Measurements from ENCODE around the gene NAPB. TPM values are rescaled to one million over a fixed set of nuclear protein-coding genes. Genes with fewer than 3 reads are reported as not detected.

Gene NAPB
- polyA plus RNA-seq, 1 donor from 2014 or later = 133 TPM

DNA sequence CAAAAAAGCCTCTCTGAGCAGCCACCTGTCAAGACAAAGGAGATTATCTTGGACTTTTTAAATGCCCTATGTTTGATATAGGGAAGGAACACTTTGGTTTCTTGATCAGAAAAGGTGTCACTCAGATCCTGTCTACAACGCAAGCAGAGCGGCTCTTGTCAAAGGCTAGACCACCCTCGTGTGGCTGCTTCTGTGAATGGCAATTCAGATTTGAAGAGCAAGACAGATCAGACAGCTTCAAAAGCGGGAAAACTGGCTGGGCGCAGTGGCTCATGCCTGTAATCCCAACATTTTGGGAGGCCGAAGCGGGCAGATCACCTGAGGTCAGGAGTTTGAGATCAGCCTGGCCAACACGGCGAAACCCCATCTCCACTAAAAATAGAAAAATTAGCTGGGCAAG lies 80.8 kb downstream of the NAPB start:
- H3K4me2 ChIP-seq (ENCODE audit: low read length) = no peak overlapping the region
- no peak overlapping the region for H3K4me3 ChIP-seq (ENCODE audit: low read length)
- H3K27me3 ChIP-seq (ENCODE audit: insufficient read depth, low read depth, low read length) = no peaks in the 10 kb centered on the region
- TF ChIP-seq, protein P1, sequence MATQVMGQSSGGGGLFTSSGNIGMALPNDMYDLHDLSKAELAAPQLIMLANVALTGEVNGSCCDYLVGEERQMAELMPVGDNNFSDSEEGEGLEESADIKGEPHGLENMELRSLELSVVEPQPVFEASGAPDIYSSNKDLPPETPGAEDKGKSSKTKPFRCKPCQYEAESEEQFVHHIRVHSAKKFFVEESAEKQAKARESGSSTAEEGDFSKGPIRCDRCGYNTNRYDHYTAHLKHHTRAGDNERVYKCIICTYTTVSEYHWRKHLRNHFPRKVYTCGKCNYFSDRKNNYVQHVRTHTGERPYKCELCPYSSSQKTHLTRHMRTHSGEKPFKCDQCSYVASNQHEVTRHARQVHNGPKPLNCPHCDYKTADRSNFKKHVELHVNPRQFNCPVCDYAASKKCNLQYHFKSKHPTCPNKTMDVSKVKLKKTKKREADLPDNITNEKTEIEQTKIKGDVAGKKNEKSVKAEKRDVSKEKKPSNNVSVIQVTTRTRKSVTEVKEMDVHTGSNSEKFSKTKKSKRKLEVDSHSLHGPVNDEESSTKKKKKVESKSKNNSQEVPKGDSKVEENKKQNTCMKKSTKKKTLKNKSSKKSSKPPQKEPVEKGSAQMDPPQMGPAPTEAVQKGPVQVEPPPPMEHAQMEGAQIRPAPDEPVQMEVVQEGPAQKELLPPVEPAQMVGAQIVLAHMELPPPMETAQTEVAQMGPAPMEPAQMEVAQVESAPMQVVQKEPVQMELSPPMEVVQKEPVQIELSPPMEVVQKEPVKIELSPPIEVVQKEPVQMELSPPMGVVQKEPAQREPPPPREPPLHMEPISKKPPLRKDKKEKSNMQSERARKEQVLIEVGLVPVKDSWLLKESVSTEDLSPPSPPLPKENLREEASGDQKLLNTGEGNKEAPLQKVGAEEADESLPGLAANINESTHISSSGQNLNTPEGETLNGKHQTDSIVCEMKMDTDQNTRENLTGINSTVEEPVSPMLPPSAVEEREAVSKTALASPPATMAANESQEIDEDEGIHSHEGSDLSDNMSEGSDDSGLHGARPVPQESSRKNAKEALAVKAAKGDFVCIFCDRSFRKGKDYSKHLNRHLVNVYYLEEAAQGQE (IDR thresholded peaks at IDR 0.05; ENCODE audit: borderline replicate concordance) = no peak
- TF ChIP-seq EP300 (conservative IDR thresholded peaks at IDR 0.05; ENCODE audit: poor library complexity, severe bottlenecking) (no peak), RAD21 (conservative IDR thresholded peaks at IDR 0.05) (peak; percentile 99), TAF1 (IDR thresholded peaks at IDR 0.05; ENCODE audit: low read depth) (no peak), EZH2 (IDR thresholded peaks at IDR 0.05; ENCODE audit: borderline replicate concordance, insufficient read depth, low read length, poor library complexity, severe bottlenecking) (no peak), MXI1 (conservative IDR thresholded peaks at IDR 0.05; ENCODE audit: poor library complexity, severe bottlenecking) (no peak), CTCF (IDR thresholded peaks at IDR 0.05; ENCODE audit: poor library complexity, severe bottlenecking) (peak; percentile 94), SMC3 (conservative IDR thresholded peaks at IDR 0.05; ENCODE audit: poor library complexity) (peak; percentile 97), POLR2AphosphoS5 (IDR thresholded peaks at IDR 0.05) (no peak)
- no peaks in the 10 kb centered on the region for H3K79me2 ChIP-seq (replicated peaks; ENCODE audit: insufficient read depth, low read length)
- H3F3A ChIP-seq (ENCODE audit: insufficient read depth, low read length, poor library complexity, severe bottlenecking) = no peaks in the 10 kb centered on the region
- no peak overlapping the region for H3K9ac ChIP-seq (ENCODE audit: low read length)
- no peaks in the 10 kb centered on the region for H3K36me3 ChIP-seq (ENCODE audit: insufficient read depth, low read length)
- H3K9me2 ChIP-seq (ENCODE audit: insufficient read depth, low read length) = no peaks in the 10 kb centered on the region
- no peaks in the 10 kb centered on the region for H3K9me3 ChIP-seq (ENCODE audit: low read length)
- no peak overlapping the region for H2AFZ ChIP-seq (ENCODE audit: low read depth, low read length)
- no peaks in the 10 kb centered on the region for H4K20me1 ChIP-seq (ENCODE audit: insufficient read depth)
- H3K27ac ChIP-seq (ENCODE audit: low read length) = no peak overlapping the region

DNA sequence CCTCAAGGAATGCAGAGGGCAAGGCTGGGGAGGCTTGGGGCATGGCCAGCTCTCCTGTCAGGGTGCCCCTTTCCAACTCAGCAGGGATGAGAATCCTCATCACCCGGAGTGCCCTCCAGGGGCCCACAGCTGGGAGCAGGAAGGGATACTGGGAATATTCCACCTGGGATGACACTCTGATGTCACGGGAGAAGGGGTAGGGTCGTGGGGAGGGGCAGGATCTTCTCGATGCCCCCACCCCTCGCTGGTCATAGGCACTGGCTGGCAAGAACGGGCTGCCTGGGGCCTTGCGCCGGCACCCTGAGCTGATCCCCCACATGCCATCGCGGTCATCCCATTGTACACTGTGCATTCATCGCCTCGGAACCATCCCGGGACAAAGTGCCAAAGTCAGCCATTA lies 81.3 kb downstream of the NAPB start:
- no peak overlapping the region for H2AFZ ChIP-seq (ENCODE audit: low read depth, low read length)
- no peaks in the 10 kb centered on the region for H3K9me2 ChIP-seq (ENCODE audit: insufficient read depth, low read length)
- no peak overlapping the region for H3K27ac ChIP-seq (ENCODE audit: low read length)
- H3K9me3 ChIP-seq (ENCODE audit: low read length) = no peaks in the 10 kb centered on the region
- H4K20me1 ChIP-seq (ENCODE audit: insufficient read depth) = no peaks in the 10 kb centered on the region
- H3K4me3 ChIP-seq (ENCODE audit: low read length) = no peak overlapping the region
- no peaks in the 10 kb centered on the region for H3F3A ChIP-seq (ENCODE audit: insufficient read depth, low read length, poor library complexity, severe bottlenecking)
- H3K4me2 ChIP-seq (ENCODE audit: low read length) = no peak overlapping the region
- no peak for TF ChIP-seq RAD21 (conservative IDR thresholded peaks at IDR 0.05)
- H3K79me2 ChIP-seq (replicated peaks; ENCODE audit: insufficient read depth, low read length) = no peaks in the 10 kb centered on the region
- no peaks in the 10 kb centered on the region for H3K36me3 ChIP-seq (ENCODE audit: insufficient read depth, low read length)
- H3K9ac ChIP-seq (ENCODE audit: low read length) = no peak overlapping the region
- no peaks in the 10 kb centered on the region for H3K27me3 ChIP-seq (ENCODE audit: insufficient read depth, low read depth, low read length)

GRCh38 chr20:23337312-23337711 lies 84.0 kb downstream of the NAPB start:
- H3K4me2 ChIP-seq (ENCODE audit: low read length) = no peak overlapping the region
- no peaks in the 10 kb centered on the region for H3K9me3 ChIP-seq (ENCODE audit: low read length)
- no peaks in the 10 kb centered on the region for H4K20me1 ChIP-seq (ENCODE audit: insufficient read depth)
- no peaks in the 10 kb centered on the region for H3K36me3 ChIP-seq (ENCODE audit: insufficient read depth, low read length)
- H3K79me2 ChIP-seq (replicated peaks; ENCODE audit: insufficient read depth, low read length) = no peaks in the 10 kb centered on the region
- TF ChIP-seq EP300 (conservative IDR thresholded peaks at IDR 0.05; ENCODE audit: poor library complexity, severe bottlenecking) (peak; percentile 48), POLR2AphosphoS5 (IDR thresholded peaks at IDR 0.05) (no peak)
- no peak overlapping the region for H3K9ac ChIP-seq (ENCODE audit: low read length)
- peak overlapping the region; percentile 16 for H3K4me3 ChIP-seq (ENCODE audit: low read length)
- no peak overlapping the region for H2AFZ ChIP-seq (ENCODE audit: low read depth, low read length)
- no peaks in the 10 kb centered on the region for H3K27me3 ChIP-seq (ENCODE audit: insufficient read depth, low read depth, low read length)
- no peaks in the 10 kb centered on the region for H3F3A ChIP-seq (ENCODE audit: insufficient read depth, low read length, poor library complexity, severe bottlenecking)
- no peak overlapping the region for H3K27ac ChIP-seq (ENCODE audit: low read length)
- no peaks in the 10 kb centered on the region for H3K9me2 ChIP-seq (ENCODE audit: insufficient read depth, low read length)

All from neural cell (in vitro differentiated cells).